HTR-8/SVneo (cell line): ENCODE data around the gene SELENOO.
"Not testable (repeated sequence)": the region's sequence is repeated elsewhere in the genome, so short reads cannot be mapped to it uniquely, and the experiment has no call there.

ENCODE experiments used
- DNase-seq: peaks from one replicate; pipeline ENCODE4 v3.0.0; 2011; ENCODE audit warnings: low spot score, mixed read lengths; ENCODE audit not compliant: insufficient read length
- FAIRE-seq: peaks from 2 replicates; lab custom pipeline; 2011; peaks lifted over from hg19 to GRCh38; lab: Jason Lieb, UNC

Gene SELENOO

DNA sequence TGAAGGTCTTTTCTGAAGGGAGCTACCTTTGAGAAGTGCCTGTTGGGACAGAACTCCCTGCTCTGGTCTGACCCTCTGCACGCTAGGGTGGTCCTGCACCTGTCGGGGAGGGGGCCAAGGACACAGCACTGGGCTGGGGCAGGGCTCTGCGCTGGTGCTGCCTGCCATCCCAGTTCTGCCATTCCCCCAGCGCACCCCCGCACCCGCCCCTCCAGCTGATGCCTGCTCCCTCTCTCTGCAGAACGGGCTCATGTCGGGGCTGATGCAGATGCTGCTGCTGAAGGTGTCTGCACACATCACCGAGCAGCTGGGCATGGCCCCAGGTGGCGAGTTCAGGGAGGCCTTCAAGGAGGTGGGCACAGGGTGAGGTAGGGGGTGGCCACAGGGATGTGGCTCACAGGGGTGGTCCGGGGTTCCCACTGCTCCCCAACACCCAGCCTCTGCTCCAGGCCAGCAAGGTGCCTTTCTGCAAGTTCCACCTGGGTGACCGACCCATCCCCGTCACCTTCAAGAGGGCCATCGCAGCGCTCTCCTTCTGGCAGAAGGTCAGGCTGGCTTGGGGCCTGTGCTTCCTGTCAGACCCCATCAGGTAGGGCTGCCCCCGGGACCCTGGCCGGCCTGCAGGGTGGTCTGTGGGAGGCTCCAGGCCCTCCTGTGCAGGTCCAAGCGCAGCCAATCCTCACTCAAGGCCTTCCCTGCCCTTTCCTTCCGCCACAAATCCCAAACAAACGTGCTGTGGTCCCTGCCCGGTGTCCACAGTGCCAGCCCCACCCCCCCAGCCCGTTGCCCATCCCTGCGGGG lies 3.6 kb upstream of the SELENOO start:
- DNase-seq (no peak), FAIRE-seq (no peak)

DNA sequence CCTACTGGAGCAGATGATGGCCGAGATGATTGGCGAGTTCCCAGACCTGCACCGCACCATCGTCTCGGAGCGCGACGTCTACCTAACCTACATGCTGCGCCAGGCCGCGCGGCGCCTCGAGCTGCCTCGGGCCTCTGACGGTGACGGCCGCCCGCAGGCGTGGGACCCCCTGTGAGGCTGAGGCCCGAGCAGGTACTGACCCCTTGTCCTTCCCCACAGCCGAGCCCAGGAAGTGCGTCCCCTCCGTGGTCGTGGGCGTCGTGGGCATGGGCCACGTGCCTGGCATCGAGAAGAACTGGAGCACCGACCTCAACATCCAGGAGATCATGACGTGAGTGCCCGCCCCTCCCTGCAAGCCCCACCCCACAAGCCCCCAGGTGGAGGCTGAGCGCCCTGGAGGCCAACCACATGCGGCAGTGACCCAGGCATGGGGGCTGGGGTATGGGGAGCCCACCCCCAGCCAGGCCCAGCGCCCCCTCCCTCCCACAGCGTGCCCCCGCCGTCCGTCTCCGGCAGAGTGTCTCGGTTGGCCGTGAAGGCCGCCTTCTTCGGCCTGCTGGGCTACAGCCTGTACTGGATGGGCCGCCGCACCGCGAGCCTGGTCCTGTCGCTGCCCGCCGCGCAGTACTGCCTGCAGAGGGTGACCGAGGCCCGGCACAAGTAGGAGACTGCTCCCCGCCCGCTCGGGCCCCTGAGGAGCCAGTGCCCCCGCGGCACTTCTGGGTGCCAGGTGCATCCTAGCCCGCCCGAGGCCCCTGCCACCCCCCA lies 2.8 kb upstream of the SELENOO start:
- FAIRE-seq = no peak
- no peak for DNase-seq

DNA sequence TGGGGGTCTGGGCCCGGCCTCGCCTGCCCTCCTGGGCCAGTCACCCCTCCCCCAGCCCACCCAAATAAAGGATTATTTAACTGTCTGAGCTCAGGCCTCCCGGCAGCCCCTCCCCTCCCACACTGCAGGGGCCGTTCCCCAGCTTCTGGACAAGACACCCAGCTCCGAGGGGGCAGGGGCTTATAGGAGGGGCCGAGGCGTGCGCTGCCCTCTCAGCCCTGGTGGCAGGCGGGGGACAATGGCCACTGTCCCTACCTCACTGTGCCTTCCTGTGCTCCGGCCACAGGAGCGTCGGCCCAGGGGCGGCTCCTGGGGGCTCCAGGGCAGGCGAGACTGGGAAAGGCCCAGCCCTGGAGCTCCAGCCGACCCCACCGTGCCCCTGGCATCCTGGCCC lies 2.2 kb upstream of the SELENOO start:
- FAIRE-seq = no peak

DNA sequence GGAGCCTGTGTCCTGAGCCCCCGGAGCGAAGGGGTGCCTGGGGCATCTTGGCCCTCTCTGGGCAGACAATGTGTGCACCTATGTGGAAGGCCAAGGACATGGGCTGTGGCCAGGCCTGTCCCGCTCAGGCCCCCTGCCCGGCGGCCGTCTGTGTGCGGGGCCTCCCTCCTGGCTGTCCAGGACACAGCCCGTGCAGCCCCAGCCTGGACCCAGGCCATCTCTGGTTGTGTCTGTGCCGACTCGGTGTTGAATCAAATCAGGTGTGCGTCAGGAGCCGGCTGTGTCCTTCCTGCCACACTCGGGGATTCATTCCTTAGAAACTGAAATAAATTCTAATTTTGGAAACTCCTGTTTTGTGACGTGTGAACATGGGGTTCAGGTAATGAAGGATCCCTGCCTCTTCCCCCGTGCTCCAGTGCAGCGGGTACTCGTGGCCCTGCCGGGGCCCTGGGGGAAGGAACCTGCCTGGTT lies 1.5 kb upstream of the SELENOO start:
- no peak for DNase-seq
- FAIRE-seq = no peak

More for the DNA sequence above, 2.2 kb upstream of the SELENOO start:
- DNase-seq = no peak

DNA sequence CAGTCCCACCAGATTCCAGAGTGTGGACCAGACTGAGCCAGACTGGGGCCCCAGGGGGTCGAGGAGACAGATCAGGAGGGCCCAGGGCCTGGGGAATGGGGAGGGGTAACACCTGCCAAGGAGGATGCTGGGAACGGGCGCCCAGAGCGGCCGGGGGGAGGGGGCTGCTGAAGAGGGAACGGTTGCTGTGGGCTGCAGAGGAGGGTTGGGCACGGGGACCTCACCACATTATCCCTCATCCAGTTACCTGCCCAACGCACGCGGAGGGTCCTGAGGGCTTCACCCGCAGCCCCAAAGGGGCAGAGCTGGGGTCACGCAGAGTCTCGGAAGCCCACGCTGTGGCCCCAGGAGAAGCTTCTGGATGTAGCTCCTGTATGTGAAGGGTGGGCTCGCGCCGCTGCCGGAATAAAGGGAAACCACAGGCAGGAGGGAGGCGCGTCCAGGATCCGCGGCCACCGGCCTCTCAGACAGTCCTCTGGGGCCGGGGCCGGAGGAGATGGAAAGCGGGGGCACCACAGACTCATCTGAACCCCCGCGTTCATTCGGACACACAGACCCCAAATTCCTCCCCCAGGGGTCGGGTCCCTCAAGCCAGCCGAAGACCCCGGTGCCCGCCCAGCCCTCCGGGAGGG lies 866 bp upstream of the SELENOO start:
- DNase-seq = no peak
- no peak for FAIRE-seq

DNA sequence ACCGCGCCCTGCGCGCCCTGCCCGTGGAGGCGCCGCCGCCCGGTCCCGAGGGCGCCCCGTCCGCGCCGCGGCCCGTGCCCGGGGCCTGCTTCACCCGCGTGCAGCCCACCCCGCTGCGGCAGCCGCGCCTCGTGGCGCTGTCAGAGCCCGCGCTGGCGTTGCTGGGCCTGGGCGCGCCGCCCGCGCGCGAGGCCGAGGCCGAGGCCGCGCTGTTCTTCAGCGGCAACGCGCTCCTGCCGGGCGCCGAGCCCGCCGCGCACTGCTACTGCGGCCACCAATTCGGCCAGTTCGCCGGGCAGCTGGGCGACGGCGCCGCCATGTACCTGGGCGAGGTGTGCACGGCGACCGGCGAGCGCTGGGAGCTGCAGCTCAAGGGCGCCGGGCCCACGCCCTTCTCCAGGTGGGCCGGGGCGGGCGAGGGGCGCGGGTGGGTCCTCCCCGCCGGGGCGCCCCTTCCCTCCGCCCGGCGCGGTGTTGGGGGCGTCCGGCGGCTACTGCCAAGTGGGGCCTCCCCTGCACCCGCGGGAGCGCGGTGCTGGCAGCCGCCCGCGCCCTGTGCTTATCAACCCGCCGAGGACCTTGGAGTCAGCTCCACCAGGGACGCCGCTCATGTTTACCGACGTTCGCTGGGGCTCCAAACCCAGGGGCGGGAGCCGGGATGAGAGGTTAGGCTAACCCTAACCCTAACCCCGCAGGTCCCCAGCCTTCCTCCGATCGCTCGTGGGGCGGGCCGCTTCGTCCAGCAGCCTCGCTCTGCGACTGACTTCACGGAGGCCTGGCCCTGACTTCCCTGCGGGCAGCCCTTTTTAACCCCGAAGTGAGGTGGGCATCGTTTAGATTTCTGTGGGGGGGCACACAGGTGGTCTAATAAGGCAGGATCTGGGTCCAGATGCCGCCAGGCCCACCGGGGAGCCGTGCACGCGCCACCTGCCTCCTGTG lies 649 bp downstream of the SELENOO start:
- DNase-seq (no peak), FAIRE-seq (peak; percentile 74)

DNA sequence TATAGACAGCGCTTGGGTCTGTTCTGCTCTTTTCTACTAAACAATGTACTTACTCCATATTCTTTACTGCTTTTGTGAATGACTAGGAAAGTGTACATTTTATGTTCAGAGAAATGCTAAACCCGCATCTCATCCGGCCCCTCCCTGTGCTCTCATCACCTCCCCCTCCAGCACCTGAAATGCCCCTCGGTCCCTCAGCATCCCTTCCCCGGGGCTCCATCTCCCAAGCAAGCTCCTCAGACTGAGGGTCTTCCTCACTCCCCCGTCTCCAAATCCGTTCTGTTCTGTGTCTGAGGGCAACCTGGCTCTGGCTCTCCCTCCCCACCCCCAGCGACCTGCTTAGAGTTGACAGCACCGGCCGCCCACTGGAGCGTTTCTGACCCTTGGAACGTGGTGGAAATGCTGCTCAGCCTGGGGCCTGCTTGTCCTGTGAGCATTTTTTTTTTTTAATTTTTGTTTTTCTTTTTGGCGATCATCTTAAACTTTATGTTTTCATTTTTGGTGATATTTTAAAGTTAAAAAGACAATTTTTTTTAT lies 1.4 kb downstream of the SELENOO start:
- DNase-seq (no peak), FAIRE-seq (no peak)

DNA sequence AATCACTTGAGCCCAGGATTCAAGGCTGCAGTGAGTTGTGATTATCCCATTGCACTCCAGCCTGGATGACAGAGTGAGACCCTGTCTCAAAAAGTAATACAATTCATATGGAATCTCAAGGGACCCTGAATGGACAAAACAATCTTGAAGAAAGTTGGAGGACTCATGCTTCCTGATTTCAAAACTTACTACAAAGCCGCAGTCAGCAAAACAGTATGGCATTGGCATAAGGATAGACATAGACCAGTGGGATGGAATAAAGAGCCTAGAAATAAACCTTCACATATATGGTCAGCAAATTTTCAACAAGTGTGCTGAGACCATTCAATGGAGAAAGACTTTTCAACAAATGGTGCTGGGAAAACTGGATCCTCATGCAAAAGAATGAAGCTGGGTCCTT lies 2.5 kb downstream of the SELENOO start:
- FAIRE-seq (no peak), DNase-seq (no peak)

DNA sequence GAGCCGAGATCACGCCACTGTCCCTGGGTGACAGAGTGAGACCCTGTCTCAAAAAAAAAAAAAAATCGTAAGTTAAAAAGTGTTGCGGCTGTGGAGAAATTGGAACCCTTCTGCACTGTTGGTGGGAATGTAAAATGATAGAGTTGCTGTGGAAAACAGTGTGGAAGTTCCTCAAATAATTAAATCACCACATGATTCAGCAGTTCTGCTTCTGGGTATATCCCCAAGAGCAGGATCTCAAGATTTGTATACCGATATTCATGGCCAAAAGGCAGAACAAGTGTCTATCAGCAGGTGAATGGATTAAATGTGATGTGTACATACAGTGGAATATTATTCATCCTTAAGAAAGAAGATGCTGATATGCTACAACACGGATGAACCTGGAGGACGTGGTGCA lies 3.8 kb downstream of the SELENOO start:
- FAIRE-seq = no peak
- no peak for DNase-seq

DNA sequence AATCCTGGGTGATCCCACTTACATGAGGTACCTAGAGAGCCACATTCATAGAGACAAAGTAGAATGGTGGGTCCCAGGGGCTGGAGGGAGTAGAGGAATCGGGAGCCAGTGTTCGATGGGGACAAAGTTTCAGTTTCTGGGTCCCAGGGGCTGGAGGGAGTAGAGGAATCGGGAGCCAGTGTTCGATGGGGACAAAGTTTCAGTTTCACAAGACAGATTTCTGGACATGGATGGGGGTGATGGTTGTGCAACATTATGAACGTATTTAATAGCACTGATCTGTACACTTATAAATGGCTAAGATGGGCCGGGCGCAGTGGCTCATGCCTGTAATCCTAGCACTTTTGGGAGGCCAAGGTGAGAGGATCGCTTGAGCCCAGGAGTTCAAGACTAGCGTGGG lies 4.2 kb downstream of the SELENOO start:
- FAIRE-seq = not testable (repeated sequence)

DNA sequence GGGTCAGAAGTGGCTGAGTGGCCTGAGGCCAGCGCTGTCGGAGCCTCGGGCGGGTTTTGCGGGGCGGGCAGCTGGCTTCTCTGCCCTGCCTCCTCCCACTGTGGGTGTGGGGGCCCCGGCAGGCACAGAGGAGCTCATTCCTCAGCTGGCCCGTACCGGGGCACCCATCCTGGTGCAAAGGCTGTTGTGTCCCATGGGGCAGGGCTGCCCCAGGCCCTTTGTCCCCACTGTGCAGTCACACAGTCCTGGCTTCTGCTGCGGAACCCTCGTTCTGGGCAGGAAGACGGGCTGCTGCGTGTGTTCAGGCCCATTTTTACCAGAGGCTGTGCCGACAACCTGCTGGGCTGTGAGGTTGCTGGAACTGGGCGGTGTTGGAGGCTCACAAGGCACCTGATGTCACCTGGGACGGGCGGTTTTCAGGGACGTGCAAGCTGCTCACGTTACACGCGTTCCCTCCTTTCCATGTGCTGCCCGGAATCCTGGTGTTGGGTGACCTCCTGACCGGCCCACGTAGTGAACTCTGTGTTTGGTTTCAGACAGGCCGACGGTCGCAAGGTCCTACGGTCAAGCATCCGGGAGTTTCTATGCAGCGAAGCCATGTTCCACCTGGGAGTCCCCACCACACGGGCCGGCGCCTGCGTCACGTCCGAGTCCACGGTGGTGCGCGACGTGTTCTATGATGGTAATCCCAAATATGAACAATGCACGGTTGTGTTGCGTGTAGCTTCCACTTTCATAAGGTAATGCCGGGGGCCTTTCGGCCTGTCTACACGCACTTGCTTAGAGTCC lies 5.2 kb downstream of the SELENOO start:
- FAIRE-seq (no peak), DNase-seq (no peak)

More for the DNA sequence above, 4.2 kb downstream of the SELENOO start:
- DNase-seq = not testable (repeated sequence)

DNA sequence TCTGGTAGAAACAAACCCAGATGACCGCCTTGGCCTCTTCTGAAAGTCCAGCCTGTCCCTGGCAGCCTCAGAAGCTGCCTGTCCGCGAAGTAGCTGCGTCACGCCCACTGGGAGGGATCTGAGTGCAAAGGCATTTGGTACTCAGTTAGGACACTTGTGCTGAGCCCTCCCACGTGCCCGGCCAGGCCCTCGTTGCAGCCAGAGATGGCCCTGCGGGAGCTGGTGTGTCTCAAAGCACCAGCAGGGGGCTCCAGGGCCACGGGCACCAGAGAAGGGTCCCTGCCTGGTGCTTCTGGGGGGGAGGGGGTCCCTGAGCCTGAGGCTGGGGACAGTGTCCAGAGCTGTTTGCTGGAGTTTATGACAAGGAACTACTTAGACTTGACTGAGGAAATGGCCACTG lies 5.8 kb downstream of the SELENOO start:
- DNase-seq (no peak), FAIRE-seq (no peak)

DNA sequence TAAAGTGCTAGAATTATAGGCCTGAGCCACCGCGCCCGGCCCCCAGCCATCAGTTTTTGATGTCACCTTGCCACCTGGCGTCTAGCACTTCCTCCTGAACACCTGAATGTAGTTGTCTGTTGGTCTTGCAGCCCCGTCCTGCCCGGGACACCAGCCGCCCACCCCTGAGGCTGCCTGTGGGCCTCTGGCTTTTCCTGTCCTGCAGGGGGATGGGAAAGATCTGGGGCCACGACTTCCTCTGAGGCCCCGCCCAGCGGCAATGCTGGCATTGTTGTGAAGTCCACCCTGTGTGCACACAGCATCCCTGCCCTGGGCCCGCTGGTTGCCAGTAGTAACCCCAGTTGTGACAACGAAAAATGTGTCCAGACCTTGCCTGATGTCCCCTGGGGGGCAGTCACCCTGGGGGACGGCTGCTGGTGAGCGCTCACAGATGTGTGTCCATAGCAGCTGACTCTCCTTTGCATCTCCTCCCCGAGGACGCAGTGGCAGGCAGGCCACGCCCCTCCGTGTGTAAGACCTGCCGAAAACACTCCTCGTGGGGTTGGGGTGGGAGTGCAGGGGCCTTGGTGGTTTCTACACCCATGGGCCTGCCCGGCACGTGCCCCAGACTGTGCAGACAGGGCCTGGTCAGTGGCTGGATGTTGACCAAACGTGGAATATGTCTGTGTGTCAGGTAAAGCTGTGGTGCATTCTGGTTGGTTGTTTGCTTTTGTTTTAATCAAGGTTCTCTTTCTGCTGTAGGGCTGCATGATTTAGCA lies 6.8 kb downstream of the SELENOO start:
- FAIRE-seq (no peak), DNase-seq (no peak)

DNA sequence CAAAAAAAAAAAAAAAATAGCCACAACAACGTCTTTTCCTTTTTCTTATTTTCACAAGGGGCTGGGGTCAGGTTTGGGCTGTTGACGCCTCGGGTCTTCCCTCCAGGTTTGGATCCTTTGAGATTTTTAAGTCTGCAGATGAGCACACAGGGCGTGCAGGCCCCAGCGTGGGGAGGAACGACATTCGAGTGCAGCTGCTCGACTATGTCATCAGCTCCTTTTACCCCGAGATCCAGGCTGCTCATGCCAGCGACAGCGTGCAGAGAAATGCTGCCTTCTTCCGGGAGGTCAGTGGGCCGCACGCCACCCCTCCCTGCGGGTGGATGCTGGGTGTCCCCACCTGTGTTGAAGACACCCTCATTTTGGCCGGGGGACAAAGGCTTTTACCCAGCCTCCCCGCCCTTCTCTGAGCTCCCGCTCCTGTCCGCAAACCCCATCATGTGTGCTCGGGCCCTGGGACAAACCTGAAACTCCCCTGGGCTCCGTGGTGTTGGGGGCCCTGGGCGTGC lies 7.7 kb downstream of the SELENOO start:
- DNase-seq (no peak), FAIRE-seq (no peak)

DNA sequence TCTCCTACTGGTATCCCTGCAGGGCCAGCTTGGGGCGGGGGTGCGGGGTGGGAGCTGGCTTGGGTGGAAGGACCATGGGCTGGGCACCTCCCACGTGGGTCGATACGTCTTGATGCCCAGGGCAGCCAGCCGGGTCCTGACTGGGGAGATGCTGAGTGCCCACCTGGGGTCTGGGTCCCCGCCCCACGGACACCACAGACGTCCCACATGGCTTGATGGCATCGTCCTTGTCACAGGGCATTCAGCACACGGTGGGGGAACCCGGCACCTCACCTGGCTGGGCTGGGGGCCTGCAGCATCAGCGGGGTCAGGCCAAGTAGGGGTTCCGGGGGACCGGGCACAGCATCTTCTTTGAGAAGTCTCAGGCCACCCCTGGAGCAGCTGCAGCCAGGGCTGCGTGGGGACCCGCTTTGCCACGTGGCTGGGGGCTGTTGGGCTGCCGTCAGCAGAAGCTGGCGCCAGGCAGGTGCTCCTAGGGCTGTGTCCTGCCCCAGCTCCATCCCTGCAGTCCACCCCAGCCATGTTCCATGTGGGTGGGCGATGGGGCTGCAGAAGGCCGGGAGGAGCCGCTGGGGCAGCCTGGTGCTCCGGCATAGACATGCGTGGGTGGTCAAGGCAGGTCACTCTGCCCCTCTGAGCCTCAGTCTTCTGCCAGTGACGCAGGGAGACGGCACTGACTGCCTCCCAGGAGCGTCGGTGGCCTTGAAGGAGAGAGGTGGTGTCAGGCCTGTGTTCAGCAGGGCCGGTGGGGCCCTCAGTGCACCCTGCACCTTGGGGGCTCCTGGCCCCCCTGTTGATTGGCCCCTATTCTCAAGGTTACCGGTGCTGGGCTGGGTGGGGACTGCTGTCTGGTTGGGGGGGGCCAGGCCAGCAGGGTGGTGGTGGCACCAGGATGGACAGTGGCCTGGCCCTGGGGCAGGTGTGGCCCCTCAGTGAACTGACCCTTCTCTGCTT lies 8.4 kb downstream of the SELENOO start:
- FAIRE-seq = no peak
- DNase-seq = no peak

DNA sequence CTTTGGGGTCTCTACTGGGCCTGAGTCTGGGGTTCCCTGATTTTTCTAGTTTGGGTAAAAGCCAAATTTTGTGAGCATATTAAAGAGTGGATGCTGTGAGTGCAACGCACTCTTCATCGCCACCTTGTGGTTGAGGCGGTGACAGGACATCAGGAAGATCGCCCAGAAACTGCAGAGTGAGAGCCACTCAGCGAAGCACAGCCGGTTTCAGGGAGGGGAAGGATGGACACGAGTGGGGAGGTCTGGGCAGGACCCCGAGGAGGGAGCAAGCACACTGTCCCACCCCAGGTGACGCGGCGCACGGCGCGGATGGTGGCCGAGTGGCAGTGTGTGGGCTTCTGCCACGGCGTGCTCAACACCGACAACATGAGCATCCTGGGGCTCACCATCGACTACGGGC lies 9.1 kb downstream of the SELENOO start:
- FAIRE-seq (peak; percentile 80), DNase-seq (peak; percentile 53)
